AG08395 (cell line): ENCODE data around the gene B4GALNT4.
"Not testable (repeated sequence)": the region's sequence is repeated elsewhere in the genome, so short reads cannot be mapped to it uniquely, and the experiment has no call there.

Experiments
- DNase-seq: peaks from one replicate; pipeline ENCODE4 v3.0.0; 2012; ENCODE audit warnings: mixed read lengths, low spot score

Gene B4GALNT4

DNA sequence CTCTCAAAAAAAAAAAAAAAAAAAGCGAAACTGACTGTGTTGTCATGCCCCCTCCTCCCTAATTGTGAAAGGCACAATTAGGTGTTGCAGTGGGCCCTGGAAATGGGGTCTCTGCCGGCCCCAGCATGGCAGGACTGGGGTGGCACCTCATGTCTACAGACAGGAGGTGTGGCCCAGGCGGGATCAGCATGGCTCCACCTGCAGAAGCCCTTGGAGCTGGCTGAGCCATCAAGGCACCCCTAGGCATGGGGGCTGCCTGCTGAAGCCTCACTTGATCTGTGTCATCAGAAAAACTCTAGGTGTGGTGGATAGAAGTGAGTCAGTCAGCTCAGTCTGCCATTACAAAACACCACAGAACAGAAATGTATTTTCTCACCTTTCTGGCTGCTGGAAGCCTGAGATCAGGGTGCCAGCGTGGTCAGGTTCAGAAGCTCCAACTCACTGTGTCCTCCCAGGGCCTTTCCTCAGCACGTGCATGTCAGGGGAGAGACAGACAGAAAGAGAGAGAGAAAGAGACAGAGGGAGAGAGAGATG is 10.1 kb upstream of the B4GALNT4 start:
- no peak for DNase-seq

DNA sequence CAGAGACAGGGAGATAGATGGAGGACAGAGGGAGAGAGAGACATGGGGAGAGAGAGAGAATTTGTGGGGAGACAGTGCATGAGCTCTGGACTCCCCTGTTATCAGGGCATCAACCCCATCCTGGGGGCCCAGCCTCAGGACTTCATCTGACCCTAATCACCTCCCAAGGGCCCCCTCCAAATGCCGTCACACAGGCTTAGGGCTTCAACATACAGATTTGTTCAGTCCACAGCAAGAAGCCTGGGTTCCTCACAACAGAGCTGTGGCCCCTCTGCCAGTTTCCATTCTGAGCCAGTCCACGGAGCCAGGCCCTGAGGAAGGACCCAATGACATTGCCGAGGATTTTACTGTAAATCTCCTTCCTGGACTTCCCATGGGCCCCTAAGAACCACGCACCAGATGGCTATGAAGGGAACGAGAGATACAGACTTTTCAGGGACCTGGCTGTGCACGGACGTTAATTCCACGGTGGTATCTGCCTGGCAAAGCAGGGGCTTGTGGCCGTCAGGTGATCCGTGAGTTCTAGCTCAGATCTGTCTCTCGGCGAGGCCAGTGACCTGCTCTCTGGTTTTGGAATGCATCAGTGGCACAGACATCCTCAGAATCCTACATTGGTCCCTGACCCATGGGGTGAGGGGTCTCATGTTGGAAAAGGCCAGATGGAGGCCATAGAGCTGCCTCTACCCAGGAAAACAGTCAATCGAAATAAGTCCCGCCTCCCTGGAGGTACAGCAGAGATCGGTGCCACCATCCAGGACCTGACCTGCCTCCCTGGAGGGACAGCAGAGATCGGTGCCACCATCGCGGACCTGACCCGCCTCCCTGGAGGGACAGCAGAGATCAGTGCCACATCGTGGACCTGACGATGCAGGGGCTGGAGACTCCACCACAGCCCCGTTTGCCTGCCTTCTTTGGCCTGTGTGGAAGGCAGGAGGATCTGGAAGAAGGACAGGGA is 8.7 kb upstream of the B4GALNT4 start:
- no peak for DNase-seq

DNA sequence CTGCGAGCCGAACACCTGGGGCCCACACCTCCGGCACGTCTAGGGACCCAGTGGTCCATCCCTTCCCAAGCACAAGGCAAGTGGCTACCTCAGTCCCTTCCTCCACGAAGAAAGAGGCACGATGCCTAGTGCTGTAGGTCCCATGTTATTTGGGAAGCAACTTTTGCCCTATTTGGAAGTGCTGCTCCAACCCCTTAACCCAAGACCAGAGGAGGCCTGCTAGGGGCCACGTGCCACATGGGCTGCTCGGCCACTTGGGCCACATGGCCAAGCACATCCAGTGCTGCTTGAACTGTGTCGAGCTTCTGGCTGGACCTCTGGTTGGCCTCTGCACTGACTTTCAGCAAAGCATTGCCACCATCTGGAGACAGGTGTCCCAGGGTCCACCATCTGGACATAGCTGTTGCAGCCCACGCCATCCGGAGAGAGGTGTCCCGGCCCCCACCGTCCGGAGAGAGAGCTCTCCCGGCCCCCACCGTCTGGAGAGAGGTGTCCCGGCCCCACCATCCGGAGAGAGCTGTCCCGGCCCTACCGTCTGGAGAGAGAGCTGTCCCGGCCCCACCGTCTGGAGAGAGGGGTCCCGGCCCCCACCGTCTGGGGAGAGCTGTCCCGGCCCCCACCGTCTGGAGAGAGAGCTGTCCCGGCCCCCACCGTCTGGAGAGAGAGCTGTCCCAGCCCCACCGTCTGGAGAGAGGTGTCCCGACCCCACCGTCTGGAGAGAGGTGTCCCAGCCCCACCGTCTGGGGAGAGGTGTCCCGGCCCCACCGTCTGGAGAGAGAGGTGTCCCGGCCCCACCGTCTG is 6.5 kb upstream of the B4GALNT4 start:
- no peak for DNase-seq

DNA sequence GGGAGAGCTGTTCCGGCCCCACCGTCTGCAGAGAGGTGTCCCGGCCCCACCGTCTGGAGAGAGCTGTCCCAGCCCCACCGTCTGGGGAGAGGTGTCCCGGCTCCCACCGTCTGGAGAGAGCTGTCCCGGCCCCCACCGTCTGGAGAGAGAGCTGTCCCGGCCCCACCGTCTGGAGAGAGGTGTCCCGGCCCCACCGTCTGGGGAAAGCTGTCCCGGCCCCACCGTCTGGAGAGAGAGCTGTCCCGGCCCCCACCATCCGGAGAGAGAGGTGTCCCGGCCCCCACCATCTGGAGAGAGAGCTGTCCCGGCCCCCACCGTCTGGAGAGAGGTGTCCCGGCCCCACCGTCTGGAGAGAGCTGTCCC is 5.9 kb upstream of the B4GALNT4 start:
- DNase-seq = not testable (repeated sequence)

DNA sequence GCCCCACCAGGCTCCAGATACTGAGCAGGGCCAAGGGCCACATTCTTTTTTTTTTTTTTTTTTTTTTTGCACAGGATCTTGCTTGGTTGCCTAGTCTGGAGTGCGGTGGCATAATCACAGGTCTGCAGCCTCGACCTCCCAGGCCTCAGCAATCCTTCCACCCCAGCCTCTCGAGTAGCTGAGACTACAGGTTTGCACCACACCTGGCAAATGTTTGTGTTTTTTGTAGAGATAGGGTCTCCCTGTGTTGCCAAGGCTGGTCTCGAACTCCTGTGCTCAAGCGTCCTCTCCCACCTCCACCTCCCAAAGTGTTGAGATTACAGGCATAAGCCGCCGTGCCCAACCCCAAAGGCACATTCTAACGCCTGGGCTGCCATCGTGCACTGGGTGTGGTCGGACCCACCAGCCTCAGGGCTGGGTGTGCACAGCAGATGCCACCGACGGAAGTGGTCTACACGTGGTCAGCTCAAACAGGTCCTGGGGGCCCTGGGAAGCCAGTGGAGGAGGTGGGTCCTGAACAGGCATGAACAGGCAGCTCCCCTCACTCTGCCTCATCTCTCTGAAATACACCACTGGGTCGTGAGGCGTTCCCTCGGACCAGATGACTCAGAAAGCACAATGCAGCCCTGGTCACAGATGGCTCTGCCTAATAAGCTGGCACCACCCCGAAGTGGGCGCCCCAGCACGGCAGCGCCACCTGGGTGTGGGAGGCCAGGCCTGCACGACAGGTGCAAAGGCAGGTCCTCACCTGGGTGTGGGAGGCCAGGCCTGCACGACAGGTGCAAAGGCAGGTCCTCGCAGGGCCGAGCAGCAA is 5.1 kb upstream of the B4GALNT4 start:
- peak; percentile 61 for DNase-seq

DNA sequence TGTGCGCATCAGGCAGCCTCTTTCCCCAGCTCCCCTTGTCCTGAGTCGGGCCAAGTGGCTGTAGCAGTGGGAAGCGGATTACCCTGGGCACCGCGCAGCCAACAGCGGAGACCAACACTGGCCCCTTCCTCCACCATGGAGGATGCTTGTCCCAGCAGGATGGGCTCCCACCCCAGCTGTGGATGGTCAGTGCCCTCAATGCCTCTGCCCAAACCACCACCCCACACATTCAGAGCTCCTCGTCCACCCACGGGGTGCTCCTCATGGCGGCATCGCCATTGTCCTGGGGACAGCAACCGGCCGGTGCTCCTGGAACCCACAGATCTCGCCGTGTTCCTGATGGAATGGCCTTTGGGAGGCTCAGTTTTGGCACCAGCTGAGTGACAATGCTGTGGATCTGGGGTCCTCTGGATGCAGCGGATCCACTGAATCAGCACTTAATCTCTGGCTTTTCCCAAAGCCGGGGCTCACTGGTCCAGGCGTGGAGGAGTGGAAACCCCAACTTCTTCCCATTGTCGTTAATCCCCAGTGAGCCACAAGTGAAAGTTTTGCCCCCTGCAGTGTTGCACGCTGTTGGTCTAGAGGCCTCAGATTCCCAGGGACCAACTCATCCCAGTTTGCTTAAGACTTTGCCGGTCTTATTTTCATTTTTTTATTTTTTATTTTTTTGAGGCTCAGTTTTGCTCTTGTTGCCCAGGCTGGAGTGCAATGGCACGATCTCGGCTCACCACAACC is 4.1 kb upstream of the B4GALNT4 start:
- no peak for DNase-seq

DNA sequence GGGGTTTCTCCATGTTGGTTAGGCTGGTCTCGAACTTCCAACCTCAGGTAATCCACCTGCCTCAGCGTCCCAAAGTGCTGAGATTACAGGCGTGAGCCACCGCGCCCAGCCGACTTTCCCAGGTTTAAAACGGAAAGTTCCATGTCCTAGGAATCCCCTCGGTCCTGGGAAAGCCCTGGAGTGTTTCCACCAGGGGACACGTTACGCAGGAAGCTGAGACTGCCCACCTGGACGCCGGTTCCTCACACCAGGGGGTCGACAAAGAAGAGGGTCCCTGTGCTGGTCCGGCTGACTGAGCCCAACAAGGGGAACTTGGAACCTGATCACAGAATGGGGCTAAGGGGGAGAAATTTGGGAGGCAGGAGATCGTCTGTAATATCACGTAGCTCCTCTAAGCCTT is 3.5 kb upstream of the B4GALNT4 start:
- no peak for DNase-seq

DNA sequence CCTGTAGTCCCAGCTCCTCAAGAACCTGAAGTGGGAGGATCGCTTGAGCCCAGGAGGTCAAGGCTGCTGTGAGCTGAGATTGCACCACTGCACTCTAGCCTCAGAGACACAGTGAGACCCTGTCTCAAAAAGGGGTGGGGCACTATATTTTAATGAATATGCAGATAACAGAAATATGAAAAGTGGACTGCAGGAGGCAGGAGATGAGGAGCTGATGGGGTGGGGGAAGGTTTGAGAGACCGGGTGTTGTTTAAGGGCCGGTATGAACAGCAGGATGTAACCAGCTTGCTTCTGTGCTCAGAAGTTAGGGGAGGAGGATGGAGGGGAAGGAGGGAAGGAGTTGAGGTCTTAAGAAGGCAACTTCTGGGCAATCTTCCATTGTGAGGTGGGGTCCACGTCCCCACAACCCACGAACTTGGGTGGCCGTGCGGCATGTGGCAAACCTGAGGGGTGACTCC is 1.3 kb upstream of the B4GALNT4 start:
- DNase-seq = no peak

DNA sequence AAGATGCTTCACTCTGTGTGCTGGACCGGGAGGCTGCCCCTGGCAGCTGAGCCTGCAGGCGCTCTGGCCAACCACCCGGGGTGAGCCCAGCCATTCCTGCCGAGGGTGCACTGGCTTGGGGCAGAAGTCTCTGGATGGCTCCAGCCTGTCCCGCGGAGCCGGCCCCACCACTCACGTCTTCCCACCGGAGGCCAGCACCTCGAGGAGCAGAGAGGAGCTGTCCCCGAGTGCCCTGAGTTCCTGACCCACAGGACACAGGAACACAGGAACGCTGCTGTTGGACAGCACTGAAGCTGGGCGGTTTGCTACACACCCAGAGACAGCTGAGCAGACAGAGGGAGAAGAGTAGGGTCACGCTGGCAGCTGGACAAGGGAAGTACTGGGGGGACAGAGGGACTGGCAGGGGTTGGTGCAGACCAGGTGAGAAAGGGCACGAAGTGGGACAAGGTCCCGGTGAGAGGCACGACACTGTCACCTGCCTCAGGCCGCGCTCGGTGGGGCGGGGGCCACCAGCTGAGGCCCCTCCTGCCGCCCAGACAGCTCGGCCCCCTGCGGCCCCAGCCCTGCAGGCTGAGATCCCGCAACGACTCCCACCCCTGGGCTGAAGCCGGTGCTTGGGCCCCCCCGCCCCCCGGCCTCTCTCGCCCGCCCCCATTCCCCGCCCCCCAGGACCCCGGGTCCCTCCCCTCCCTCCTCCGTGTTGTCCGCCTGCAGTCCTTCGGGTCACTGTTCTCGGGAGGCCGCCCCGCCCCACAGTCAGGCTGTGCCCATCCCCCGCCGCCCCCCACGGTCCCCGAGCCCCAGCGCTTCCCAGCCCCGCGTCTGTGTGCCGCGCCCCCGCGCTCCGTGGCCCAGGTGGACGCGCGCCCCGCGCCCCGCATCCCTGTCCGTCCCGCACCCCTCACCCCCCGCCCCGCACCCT is 624 bp upstream of the B4GALNT4 start:
- DNase-seq = peak; percentile 39

DNA sequence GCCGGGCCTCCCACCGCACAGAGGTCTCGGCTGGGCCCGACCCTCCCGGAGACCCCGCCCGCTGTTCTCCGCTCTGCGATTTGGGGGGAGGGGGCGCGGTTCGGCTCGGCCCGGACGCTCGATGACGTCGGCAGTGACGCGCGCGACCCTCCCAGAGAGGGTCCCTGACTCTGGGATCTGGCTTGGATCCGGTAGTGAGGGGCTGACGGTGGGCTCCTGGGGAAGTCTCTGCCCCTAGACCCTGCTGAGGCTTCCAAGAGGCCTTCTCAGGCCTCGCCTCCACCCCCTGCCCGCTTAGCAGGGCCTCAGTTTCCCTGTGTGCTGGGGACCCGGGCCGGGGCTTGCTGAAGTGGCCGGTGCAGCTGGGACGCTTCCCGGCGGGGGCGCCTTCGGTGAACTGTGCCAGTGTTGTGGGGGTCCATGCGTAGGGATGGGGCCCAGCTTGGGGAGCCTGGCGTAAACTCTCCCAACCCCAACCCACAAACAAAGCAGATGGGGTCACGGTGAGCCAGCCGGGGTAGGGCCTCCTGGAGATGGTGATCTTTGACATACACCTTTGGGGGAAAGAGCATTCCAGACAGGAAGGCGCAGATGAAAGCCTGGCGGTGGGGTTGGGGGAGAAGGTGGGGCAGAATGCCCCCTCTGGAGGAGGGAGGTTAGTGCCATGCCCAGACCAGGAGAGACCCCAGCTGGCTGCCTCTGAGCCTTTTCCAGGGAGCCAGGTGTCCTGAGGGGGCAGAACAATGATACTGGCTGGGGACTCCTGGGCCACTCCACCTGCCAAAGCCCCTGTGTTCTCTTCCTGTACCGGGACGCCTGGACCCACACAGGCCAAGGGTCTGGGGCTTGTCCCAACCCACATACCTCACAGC is 1.0 kb downstream of the B4GALNT4 start:
- DNase-seq = no peak

DNA sequence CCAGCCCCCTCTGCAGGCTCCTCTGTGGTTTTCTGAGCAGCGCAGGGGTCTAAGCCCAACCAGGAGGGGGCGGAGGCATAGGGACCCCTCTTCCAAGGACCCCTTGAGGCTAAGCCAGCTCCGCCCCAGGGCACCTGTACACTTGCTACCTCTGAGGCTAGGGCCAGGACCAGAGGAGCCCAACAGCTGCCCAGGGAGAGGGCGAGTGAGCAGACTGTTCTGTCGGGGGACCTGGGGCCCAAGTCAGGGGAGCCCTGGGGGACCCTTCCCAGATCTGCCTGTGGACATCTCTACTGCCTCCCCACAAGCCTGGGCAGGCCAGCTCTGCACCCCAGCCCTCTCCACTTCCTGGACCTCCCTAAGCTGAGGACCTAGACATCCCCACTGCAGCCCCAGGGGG is 1.8 kb downstream of the B4GALNT4 start:
- no peak for DNase-seq

DNA sequence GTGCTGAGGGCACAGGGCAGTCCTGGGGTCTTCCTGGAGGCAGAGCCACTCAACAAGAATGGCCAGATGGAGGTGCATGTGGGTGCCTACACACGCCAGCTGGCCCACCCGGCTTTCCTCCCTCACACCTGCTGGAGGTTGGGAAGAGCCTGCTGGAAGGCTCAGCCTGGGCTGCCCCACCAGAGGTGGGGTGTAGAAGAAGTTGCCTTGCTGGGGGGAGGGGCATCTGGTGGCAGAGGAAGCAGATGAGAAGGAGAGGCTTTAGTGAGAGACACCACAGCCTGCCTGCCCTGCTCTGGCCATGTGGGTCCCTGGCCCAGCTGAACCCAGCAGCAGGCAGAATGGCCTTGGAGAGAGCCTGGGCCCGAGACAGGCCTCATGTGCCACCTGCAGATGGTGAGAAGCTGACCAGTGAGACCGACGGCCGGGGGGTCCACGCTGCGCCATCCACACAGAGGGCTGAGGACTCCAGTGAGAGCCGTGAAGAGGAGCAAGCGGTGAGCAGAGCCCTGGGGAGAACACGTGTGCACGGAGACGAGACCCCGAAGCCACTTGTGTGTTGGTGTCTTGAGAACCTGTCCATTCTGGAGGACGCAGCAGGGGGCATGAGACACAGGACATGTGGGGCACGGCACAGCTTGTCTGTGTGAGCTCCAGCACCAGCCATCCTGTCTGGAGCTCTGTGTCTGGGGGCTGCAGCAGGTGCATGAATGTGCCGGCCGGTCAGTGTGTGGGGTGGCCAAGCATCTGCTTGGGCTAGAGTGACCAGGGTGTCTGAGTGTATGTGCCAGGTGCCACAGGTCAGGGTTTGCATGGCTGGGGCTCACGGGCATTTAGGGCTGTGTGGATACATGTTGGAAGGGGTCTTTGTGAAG is 2.7 kb downstream of the B4GALNT4 start:
- DNase-seq = no peak

DNA sequence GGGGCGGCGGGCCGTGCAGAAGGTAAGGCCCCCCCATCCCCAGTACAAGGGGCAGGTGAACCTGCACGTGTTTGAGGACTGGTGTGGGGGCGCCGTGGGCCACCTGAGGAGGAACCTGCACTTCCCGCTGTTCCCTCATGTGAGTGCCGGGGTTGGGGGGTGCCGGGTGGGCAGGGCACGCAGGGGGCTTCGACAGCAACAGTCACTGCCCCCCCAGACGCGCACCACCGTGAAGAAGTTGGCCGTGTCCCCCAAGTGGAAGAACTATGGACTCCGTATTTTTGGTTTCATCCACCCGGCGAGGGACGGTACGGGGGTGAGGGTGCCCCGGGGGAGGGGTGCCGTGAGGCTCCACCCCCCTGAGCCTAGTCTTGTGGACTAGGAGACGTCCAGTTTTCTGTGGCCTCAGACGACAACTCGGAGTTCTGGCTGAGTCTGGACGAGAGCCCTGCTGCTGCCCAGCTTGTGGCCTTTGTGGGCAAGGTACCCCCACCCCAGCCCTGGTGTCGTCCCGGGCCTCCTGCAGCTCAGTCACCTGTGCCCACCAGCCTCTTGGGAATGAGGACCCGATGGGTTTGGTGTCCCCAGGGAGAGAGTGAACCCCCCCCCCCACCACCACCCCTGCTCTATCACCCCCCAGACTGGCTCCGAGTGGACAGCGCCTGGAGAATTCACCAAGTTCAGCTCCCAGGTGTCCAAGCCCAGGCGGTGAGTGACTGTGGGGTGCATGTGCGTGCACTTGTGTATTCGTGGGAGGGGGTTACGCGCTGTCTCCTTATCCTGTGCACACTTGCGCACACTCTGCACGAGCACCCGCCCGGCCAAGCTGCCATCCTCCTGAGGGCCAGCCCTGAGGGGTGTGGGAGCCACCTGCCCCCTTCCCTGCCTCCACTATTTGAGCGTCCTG is 3.8 kb downstream of the B4GALNT4 start:
- DNase-seq = no peak

DNA sequence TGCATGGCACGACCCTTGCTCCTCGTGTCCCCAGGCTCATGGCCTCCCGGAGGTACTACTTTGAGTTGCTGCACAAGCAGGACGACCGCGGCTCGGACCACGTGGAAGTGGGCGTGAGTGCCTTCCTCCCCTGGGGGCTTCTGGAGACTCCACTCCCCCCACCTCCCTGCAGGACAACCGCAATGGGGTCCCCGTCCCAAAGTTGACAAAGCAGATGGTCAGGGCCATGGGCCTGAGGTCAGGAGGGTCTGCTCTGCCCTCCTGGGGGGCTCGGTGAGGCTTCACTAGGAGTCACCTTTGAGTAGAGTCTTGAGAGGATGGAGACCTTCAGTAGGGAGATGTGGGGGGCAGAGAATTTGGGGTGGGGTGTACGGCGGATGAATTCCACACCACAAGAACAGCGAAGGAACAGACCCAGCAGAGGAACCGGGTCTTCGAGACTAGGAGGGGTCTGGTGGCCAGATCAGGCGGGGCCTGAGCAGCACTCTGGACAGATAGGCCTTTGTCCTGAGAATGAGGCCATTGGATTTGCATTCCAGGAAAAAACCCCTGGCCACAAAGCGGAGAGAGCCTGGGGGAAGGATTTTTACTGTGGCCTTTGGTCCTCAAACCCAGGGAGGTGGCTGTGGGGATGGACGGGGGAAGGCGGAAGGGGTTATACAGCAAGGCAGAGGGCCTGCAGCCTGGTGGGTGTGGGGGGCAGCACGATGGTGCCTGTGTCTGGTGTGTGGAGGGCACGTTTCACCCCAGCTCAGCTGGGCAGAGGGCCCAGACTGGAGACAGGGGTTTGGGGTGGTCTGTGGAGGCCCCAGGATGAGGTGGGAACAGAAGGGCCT is 4.6 kb downstream of the B4GALNT4 start:
- no peak for DNase-seq

DNA sequence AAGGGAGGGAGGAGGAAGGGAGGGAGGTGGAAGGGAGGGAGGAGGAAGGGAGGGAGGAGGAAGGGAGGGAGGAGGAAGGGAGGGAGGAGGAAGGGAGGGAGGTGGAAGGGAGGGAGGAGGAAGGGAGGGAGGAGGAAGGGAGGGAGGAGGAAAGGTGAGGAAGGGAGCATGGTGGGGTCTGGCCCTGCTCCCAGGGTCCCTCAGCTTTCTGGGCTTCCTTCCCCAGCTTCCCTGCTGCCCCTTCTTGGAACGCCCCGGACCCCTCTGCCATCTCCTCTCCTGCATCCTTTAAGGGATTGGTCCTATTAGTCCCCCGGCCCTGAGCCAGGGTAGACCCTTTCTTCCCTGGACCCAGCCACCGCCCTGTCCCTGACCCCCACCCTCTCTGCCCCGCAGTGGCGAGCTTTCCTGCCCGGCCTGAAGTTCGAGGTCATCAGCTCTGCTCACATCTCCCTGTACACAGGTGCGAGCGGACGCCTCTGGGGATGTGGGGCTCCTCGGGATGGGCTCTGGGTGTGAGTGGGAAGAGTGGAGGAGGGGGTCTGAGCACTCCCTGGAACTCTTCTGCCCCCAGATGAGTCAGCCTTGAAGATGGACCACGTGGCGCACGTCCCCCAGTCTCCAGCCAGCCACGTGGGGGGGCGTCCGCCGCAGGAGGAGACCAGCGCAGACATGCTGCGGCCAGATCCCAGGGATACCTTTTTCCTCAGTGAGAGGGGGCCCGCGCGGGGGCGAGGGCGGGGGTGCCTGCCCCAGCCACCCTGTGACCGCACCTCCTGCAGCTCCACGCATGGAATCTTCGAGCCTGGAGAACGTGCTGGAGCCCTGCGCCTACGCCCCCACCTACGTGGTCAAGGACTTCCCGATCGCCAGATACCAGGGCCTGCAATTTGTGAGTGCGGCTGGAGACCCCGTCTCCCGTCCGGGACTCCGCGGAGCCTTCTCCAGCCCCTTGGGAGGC is 6.0 kb downstream of the B4GALNT4 start:
- no peak for DNase-seq
